HG03066 (cell line): ENCODE data around the gene TCEA2.

Experiments
- ATAC-seq: cut with Tn5 transposase; IDR thresholded peaks from one replicate; pipeline ENCODE4 v1.9.1; 2021; ENCODE audit warnings: low read depth; ENCODE audit not compliant: unreplicated experiment

Gene TCEA2

GRCh38 chr20:64090165-64090564, 27.2 kb downstream of the TCEA2 start:
- ATAC-seq, result no peak

- ATAC-seq, result no peak
Measured at GRCh38 chr20:64091340-64091739, 28.3 kb downstream of the TCEA2 start.

GRCh38 chr20:64091770-64092169, 28.8 kb downstream of the TCEA2 start:
- ATAC-seq, result no peak

- ATAC-seq, result no peak
Measured at GRCh38 chr20:64092258-64093012, 29.4 kb downstream of the TCEA2 start.

GRCh38 chr20:64093013-64093503, 30.1 kb downstream of the TCEA2 start:
- ATAC-seq, result no peak

- no peak for ATAC-seq
Measured at GRCh38 chr20:64095455-64095854, 32.5 kb downstream of the TCEA2 start.

GRCh38 chr20:64095927-64096326, 32.9 kb downstream of the TCEA2 start:
- ATAC-seq, result no peak

GRCh38 chr20:64096535-64096934, 33.5 kb downstream of the TCEA2 start:
- no peak for ATAC-seq

- no peak for ATAC-seq
Measured at GRCh38 chr20:64098471-64099013, 35.5 kb downstream of the TCEA2 start.

- no peak for ATAC-seq
Measured at GRCh38 chr20:64099086-64099786, 36.2 kb downstream of the TCEA2 start.

GRCh38 chr20:64099880-64100565, 37.0 kb downstream of the TCEA2 start:
- no peak for ATAC-seq

- no peak for ATAC-seq
Measured at GRCh38 chr20:64100566-64100888, 37.5 kb downstream of the TCEA2 start.

- no peak for ATAC-seq
Measured at GRCh38 chr20:64100946-64101688, 38.1 kb downstream of the TCEA2 start.

- no peak for ATAC-seq
Measured at GRCh38 chr20:64101731-64102621, 39.0 kb downstream of the TCEA2 start.

GRCh38 chr20:64102647-64103354, 39.8 kb downstream of the TCEA2 start:
- no peak for ATAC-seq

GRCh38 chr20:64103871-64104666, 41.1 kb downstream of the TCEA2 start:
- no peak for ATAC-seq

- no peak for ATAC-seq
Measured at GRCh38 chr20:64104667-64105451, 41.9 kb downstream of the TCEA2 start.
